Panc1 (cell line): ENCODE measurements around the gene SF3B2. TPM values are rescaled to one million over a fixed set of nuclear protein-coding genes. Genes with fewer than 3 reads are reported as not detected.

ENCODE experiments used
- ATAC-seq: fragments of 200-7000 bp; cut with Tn5 transposase; 2 replicates; pipeline ENCODE4 v1.9.1; 2020; ENCODE audit warnings: mild to moderate bottlenecking, moderate library complexity
- BruUV-seq: library from RNA; stranded (reverse); fragments of 400-500 nt; replicated peaks from 2 replicates; lab custom pipeline; 2021; lab: Mats Ljungman, UMichigan
- CTCF ChIA-PET: fragments of 300-600 bp; sonication (Branson Sonifier 250); formaldehyde crosslinking; loops from one replicate; lab custom pipeline; 2022; ENCODE audit warnings: antibody characterized with exemption; lab: Charles Lee
- POLR2A ChIA-PET: fragments of 300-600 bp; sonication (Branson Sonifier 250); formaldehyde crosslinking; loops from one replicate; lab custom pipeline; 2022; ENCODE audit warnings: antibody characterized with exemption; lab: Charles Lee
- DNase-seq: peaks from one replicate; pipeline ENCODE4 v3.0.0-alpha.2; 2010; ENCODE audit warnings: low read depth, low spot score
- H3K27ac ChIP-seq: 2 replicates; pipeline ENCODE4 v1.5.1; 2011; ENCODE audit warnings: mild to moderate bottlenecking, low read length, inconsistent platforms
- H3K27me3 ChIP-seq: fragments of 200-500 bp; sonication (Bioruptor generic); 2 replicates; pipeline ENCODE4 v1.6.0; 2014; ENCODE audit warnings: low read length, inconsistent platforms; ENCODE audit not compliant: control insufficient read depth, insufficient read depth
- H3K36me3 ChIP-seq: fragments of 200-500 bp; sonication (Bioruptor generic); 2 replicates; pipeline ENCODE4 v1.5.1; 2014; ENCODE audit warnings: inconsistent platforms, mild to moderate bottlenecking, low read length, moderate library complexity; ENCODE audit not compliant: control insufficient read depth, insufficient read depth
- H3K4me1 ChIP-seq: 2 replicates; pipeline ENCODE4 v1.5.1; 2011; ENCODE audit warnings: inconsistent platforms, mild to moderate bottlenecking, low read length, moderate library complexity; ENCODE audit not compliant: control insufficient read depth, insufficient read depth
- H3K4me3 ChIP-seq, 2 experiments: 2 replicates each; pipeline ENCODE4 v1.5.1; 2011 to 2012; ENCODE audit warnings: low read depth in 2 of 2, low read length in 2 of 2, mild to moderate bottlenecking in 2 of 2, inconsistent platforms in 1 of 2, moderate library complexity in 1 of 2
- H3K9me3 ChIP-seq: fragments of 200-500 bp; sonication (Bioruptor generic); 2 replicates; pipeline ENCODE4 v1.5.1; 2014; ENCODE audit warnings: low read depth, mild to moderate bottlenecking, inconsistent platforms, low read length, moderate library complexity; ENCODE audit not compliant: control insufficient read depth, insufficient read depth
- POLR2AphosphoS5 ChIP-seq: IDR thresholded peaks from 2 replicates; pipeline ENCODE4 v1.6.1; 2012; ENCODE audit warnings: mild to moderate bottlenecking, low read depth, low read length, moderate library complexity
- SIN3A ChIP-seq: IDR thresholded peaks from 2 replicates; pipeline ENCODE4 v1.6.1; 2012; ENCODE audit warnings: low read depth, mild to moderate bottlenecking, low read length, moderate library complexity, borderline replicate concordance; ENCODE audit not compliant: insufficient read depth
- TCF7L2 ChIP-seq: IDR thresholded peaks from 2 replicates; pipeline ENCODE4 v1.6.1; 2011; ENCODE audit warnings: mild to moderate bottlenecking, low read depth, low read length, inconsistent platforms
- in situ Hi-C: cut with HindIII; loops from 2 replicates; pipeline ENCODE4 v1.10.0; 2016; ENCODE audit warnings: low sequenced_read_pairs, low pct_unique_long_range_greater_than_20kb
- intact Hi-C: fragments of 100-400 bp; cut with micrococcal nuclease; formaldehyde crosslinking; loops from one replicate; pipeline ENCODE4 v1.10.0; 2022; ENCODE audit not compliant: unreplicated experiment
- total RNA-seq: library from RNA; stranded (reverse); gene quantifications from one replicate; pipeline ENCODE4 v1.2.1, GENCODE V29; 2021; ENCODE audit not compliant: unreplicated experiment
- TF ChIP-seq, protein P1 (sequence below): fragments of 450-650 bp; IDR thresholded peaks from 2 replicates; pipeline ENCODE4 v1.5.1; 2017; ENCODE audit warnings: mild to moderate bottlenecking
- TF ChIP-seq, protein P2 (sequence below), 2 experiments: IDR thresholded peaks; 2 replicates each; pipeline ENCODE4 v1.6.1; 2011 to 2012; ENCODE audit warnings: low read depth in 2 of 2, control low read depth in 1 of 2, low read length in 1 of 2, mild to moderate bottlenecking in 1 of 2, moderate library complexity in 1 of 2; ENCODE audit not compliant: insufficient read depth in 1 of 2

The SF3B2 gene
- total RNA-seq, 1 experiment from 2014 or later: 271 TPM

DNA sequence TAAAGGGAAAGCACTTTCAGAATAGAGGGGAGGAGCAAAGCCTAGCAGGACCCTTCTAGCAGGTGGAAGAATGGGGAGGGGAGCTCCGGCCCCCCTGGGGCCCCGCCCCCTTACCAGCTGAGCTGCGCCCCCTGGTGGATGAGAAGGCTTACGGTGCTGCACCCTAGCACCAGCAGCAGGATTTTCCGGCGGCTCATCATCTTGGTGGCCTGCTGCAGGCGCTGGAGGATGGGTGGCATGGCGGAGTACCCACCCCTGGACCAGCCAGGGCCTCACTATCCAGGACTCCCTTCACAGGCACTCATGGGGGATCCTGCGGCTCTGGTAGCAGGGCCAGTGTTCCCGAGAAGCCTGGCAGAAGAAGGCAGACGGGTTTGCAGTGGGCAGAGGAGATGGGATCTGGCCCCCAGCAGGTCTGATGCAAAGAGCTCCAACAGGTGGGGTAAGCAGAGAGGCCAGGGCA lies 7.0 kb upstream of the SF3B2 start:
- no peaks in the 10 kb centered on the region for H3K9me3 ChIP-seq
- peaks cover 3% of the 10 kb centered on the region; the same call in 1 of the 2 replicates for H3K4me1 ChIP-seq
- ATAC-seq (peak; percentile 92), DNase-seq (no peak)
- H3K36me3 ChIP-seq: no peaks in the 10 kb centered on the region
- TF ChIP-seq POLR2AphosphoS5: no peak
- TF ChIP-seq, protein P1, sequence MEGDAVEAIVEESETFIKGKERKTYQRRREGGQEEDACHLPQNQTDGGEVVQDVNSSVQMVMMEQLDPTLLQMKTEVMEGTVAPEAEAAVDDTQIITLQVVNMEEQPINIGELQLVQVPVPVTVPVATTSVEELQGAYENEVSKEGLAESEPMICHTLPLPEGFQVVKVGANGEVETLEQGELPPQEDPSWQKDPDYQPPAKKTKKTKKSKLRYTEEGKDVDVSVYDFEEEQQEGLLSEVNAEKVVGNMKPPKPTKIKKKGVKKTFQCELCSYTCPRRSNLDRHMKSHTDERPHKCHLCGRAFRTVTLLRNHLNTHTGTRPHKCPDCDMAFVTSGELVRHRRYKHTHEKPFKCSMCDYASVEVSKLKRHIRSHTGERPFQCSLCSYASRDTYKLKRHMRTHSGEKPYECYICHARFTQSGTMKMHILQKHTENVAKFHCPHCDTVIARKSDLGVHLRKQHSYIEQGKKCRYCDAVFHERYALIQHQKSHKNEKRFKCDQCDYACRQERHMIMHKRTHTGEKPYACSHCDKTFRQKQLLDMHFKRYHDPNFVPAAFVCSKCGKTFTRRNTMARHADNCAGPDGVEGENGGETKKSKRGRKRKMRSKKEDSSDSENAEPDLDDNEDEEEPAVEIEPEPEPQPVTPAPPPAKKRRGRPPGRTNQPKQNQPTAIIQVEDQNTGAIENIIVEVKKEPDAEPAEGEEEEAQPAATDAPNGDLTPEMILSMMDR: peak; percentile 99
- TF ChIP-seq, protein P2, sequence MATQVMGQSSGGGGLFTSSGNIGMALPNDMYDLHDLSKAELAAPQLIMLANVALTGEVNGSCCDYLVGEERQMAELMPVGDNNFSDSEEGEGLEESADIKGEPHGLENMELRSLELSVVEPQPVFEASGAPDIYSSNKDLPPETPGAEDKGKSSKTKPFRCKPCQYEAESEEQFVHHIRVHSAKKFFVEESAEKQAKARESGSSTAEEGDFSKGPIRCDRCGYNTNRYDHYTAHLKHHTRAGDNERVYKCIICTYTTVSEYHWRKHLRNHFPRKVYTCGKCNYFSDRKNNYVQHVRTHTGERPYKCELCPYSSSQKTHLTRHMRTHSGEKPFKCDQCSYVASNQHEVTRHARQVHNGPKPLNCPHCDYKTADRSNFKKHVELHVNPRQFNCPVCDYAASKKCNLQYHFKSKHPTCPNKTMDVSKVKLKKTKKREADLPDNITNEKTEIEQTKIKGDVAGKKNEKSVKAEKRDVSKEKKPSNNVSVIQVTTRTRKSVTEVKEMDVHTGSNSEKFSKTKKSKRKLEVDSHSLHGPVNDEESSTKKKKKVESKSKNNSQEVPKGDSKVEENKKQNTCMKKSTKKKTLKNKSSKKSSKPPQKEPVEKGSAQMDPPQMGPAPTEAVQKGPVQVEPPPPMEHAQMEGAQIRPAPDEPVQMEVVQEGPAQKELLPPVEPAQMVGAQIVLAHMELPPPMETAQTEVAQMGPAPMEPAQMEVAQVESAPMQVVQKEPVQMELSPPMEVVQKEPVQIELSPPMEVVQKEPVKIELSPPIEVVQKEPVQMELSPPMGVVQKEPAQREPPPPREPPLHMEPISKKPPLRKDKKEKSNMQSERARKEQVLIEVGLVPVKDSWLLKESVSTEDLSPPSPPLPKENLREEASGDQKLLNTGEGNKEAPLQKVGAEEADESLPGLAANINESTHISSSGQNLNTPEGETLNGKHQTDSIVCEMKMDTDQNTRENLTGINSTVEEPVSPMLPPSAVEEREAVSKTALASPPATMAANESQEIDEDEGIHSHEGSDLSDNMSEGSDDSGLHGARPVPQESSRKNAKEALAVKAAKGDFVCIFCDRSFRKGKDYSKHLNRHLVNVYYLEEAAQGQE (IDR thresholded peaks at IDR 0.05; ENCODE audit: insufficient read depth in 1 of 2, low read depth in 2 of 2, low read length in 1 of 2): no peak
- no peak for TF ChIP-seq SIN3A
- TF ChIP-seq TCF7L2: no peak
- no TSS peak for BruUV-seq
- no peak overlapping the region for H3K27ac ChIP-seq
- H3K4me3 ChIP-seq: no peak overlapping the region
- ChIA-PET POLR2A (interaction anchor here (1.0 kb wide), 1 partner anchor 11 kb away, joined by 12 read pairs; no protein-coding TSS in a partner anchor), CTCF (interaction anchor here (0.5 to 2.2 kb wide), 14 partner anchors 9 to 1910 kb away, joined by 3 to 15 read pairs (median 4); partner anchors contain the start of gene FIBP)
- in situ Hi-C loops (no loop called here), intact Hi-C loops (no loop called here)
- H3K27me3 ChIP-seq: no peaks in the 10 kb centered on the region

DNA sequence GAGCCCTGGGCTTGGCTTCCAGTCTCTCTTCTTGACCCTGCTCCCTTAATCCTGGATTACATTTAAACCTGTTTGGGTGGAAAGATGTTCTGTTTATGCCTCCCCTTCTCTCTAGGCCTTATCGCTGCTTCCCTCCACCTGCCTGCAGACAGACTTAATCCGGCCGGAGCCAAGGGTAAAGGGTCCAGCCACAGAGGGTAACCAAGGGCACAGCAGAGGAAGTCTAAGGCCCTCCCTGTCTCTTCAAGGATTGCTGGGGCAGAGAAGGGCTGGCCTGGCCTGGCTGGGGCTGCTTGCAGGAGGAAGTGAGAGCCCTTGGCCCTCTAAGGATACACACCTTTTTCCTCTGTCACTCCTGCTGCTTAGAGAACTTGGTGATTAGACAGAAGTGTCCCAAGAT lies 5.3 kb upstream of the SF3B2 start:
- no peak for ATAC-seq
- no peak for DNase-seq
- Histone ChIP-seq H3K27ac (no peak overlapping the region), H3K4me3 (no peak overlapping the region), H3K9me3 (no peaks in the 10 kb centered on the region), H3K27me3 (no peaks in the 10 kb centered on the region), H3K36me3 (no peaks in the 10 kb centered on the region; the same call in 1 of the 2 replicates), H3K4me1 (peaks cover 14% of the 10 kb centered on the region)
- TF ChIP-seq, protein P2 (IDR thresholded peaks at IDR 0.05; ENCODE audit: insufficient read depth in 1 of 2, low read depth in 2 of 2, low read length in 1 of 2): no peak
- TF ChIP-seq, protein P1: no peak
- no peak for TF ChIP-seq SIN3A
- no peak for TF ChIP-seq TCF7L2
- no peak for TF ChIP-seq POLR2AphosphoS5
- POLR2A ChIA-PET: interaction anchor here (1.3 kb wide), 1 partner anchor 156 kb away, joined by 4 read pairs; no protein-coding TSS in a partner anchor
- CTCF ChIA-PET: interaction anchor here (2.2 kb wide), 1 partner anchor 25 kb away, joined by 9 read pairs; no protein-coding TSS in a partner anchor
- no TSS peak for BruUV-seq
- in situ Hi-C loops: no loop called here
- intact Hi-C loops: no loop called here
